GM12801 (cell line): Measurements from ENCODE around the gene SPOCD1.

ENCODE experiments used
- CTCF ChIP-seq: IDR thresholded peaks from one replicate; pipeline ENCODE4 v1.5.1; 2011; ENCODE audit warnings: control low read depth; ENCODE audit not compliant: insufficient read length; ENCODE audit errors: extremely low read depth

The SPOCD1 gene

GRCh38 chr1:31815752-31816500 is at the start of gene SPOCD1:
Gene SPOCD1, minus strand, starts transcription at chr1:31816022. Its CDS starts 689 bp downstream, at chr1:31815333.
- peak; percentile 3 for TF ChIP-seq CTCF

GRCh38 chr1:31862071-31862470 is 46.2 kb upstream of the SPOCD1 start:
- TF ChIP-seq CTCF: no peak

- TF ChIP-seq CTCF: no peak
Observed at GRCh38 chr1:31861346-31861745, 45.5 kb upstream of the SPOCD1 start.

GRCh38 chr1:31860581-31860980 is 44.8 kb upstream of the SPOCD1 start:
- TF ChIP-seq CTCF: no peak

GRCh38 chr1:31859719-31860118 is 43.9 kb upstream of the SPOCD1 start:
- TF ChIP-seq CTCF: no peak

GRCh38 chr1:31859044-31859443 is 43.2 kb upstream of the SPOCD1 start:
- TF ChIP-seq CTCF: no peak

- no peak for TF ChIP-seq CTCF
Observed at GRCh38 chr1:31857863-31858262, 42.0 kb upstream of the SPOCD1 start.

- TF ChIP-seq CTCF: no peak
Observed at GRCh38 chr1:31856140-31856539, 40.3 kb upstream of the SPOCD1 start.
